ENCODE data around the gene CSNK2A3. TPM values are rescaled to one million over a fixed set of nuclear protein-coding genes. Genes with fewer than 3 reads are reported as not detected.
A peak's percentile ranks its signal among the peaks of the same experiment; 100 is the strongest.

The CSNK2A3 gene
- total and polyA plus RNA-seq, 5 donors = 0.43 to 2.3 (median 1.7) TPM

GRCh38 chr11:11391169-11391568 is 38.1 kb upstream of the CSNK2A3 start:
- ATAC-seq (no peak), DNase-seq (no peak)
- intact Hi-C loops (cut with DNase I) = no loop called here
- H3K4me3 ChIP-seq (ENCODE audit: low read length) = no peak overlapping the region
- no peak overlapping the region for H3K27ac ChIP-seq (ENCODE audit: low read length)
- no peaks in the 10 kb centered on the region for H3K27me3 ChIP-seq (ENCODE audit: control insufficient read depth, insufficient read depth)
- no peaks in the 10 kb centered on the region for H3K9me3 ChIP-seq (ENCODE audit: control insufficient read depth, low read length)
- H3K4me1 ChIP-seq (ENCODE audit: control insufficient read depth, insufficient read depth, low read length) = peaks cover 2% of the 10 kb centered on the region

- peaks cover 2% of the 10 kb centered on the region for H3K4me1 ChIP-seq (ENCODE audit: control insufficient read depth, insufficient read depth, low read length)
- intact Hi-C loops (cut with DNase I) = no loop called here
- no peak overlapping the region for H3K4me3 ChIP-seq (ENCODE audit: low read length)
- no peak for ATAC-seq
- WGBS = 97% methylated on average over 5 of the region's 5 CpGs
- no peak for DNase-seq
- no peak overlapping the region for H3K27ac ChIP-seq (ENCODE audit: low read length)
- no peaks in the 10 kb centered on the region for H3K9me3 ChIP-seq (ENCODE audit: control insufficient read depth, low read length)
- no peaks in the 10 kb centered on the region for H3K27me3 ChIP-seq (ENCODE audit: control insufficient read depth, insufficient read depth)
Measured at GRCh38 chr11:11390068-11390771, 37.2 kb upstream of the CSNK2A3 start.

- Histone ChIP-seq H3K27me3 (ENCODE audit: control insufficient read depth, insufficient read depth) (no peaks in the 10 kb centered on the region), H3K4me3 (ENCODE audit: low read length) (no peak overlapping the region), H3K27ac (ENCODE audit: low read length) (no peak overlapping the region), H3K9me3 (ENCODE audit: control insufficient read depth, low read length) (no peaks in the 10 kb centered on the region), H3K4me1 (ENCODE audit: control insufficient read depth, insufficient read depth, low read length) (peaks cover 2% of the 10 kb centered on the region)
- ATAC-seq (peak in 1 of 2 donors; percentile 14), DNase-seq (no peak)
- WGBS = 64% methylated on average over 4 of the region's 4 CpGs
- intact Hi-C loops (cut with DNase I) = no loop called here
Measured at GRCh38 chr11:11389238-11389637, 36.2 kb upstream of the CSNK2A3 start.

GRCh38 chr11:11387622-11388305 is 34.7 kb upstream of the CSNK2A3 start:
- H3K9me3 ChIP-seq (ENCODE audit: control insufficient read depth, low read length) = no peaks in the 10 kb centered on the region
- ATAC-seq = no peak
- intact Hi-C loops (cut with DNase I) = no loop called here
- no peaks in the 10 kb centered on the region for H3K27me3 ChIP-seq (ENCODE audit: control insufficient read depth, insufficient read depth)
- no peak overlapping the region for H3K4me3 ChIP-seq (ENCODE audit: low read length)
- H3K27ac ChIP-seq (ENCODE audit: low read length) = no peak overlapping the region
- WGBS = 89% methylated on average over 10 of the region's 10 CpGs
- peaks cover 2% of the 10 kb centered on the region for H3K4me1 ChIP-seq (ENCODE audit: control insufficient read depth, insufficient read depth, low read length)
- no peak for DNase-seq

GRCh38 chr11:11387207-11387606 is 34.2 kb upstream of the CSNK2A3 start:
- Histone ChIP-seq H3K27ac (ENCODE audit: low read length) (no peak overlapping the region), H3K9me3 (ENCODE audit: control insufficient read depth, low read length) (no peaks in the 10 kb centered on the region), H3K27me3 (ENCODE audit: control insufficient read depth, insufficient read depth) (no peaks in the 10 kb centered on the region), H3K4me1 (ENCODE audit: control insufficient read depth, insufficient read depth, low read length) (peaks cover 2% of the 10 kb centered on the region), H3K4me3 (ENCODE audit: low read length) (no peak overlapping the region)
- intact Hi-C loops (cut with DNase I) = no loop called here
- no peak for ATAC-seq
- WGBS = 65% methylated on average over 4 of the region's 4 CpGs
- DNase-seq = no peak

DNA sequence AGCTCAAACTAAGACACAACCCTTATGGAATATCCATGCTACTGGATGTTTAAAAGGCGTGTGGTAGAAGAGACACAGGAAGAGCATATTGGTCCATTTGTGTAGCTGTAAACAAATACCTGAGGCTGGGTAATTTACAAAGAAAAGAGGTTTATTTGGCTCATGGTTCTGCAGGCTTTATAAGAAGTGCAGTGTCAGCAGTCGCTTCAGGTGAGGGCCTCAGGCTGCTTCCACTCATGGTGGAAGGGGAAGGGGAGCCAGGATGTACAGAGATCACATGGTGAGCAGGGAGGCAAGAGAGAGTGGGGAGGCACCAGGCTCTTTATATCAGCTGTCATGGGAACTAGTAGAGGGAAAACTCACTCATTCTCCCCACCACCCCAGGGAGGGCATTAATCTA is 31.8 kb upstream of the CSNK2A3 start:
- intact Hi-C loops (cut with DNase I) = no loop called here
- 95% methylated on average over 2 of the region's 2 CpGs for WGBS

GRCh38 chr11:11383995-11384394 is 30.9 kb upstream of the CSNK2A3 start:
- Histone ChIP-seq H3K9me3 (ENCODE audit: control insufficient read depth, low read length) (no peaks in the 10 kb centered on the region), H3K27ac (ENCODE audit: low read length) (no peak overlapping the region), H3K4me3 (ENCODE audit: low read length) (no peak overlapping the region), H3K27me3 (ENCODE audit: control insufficient read depth, insufficient read depth) (no peaks in the 10 kb centered on the region), H3K4me1 (ENCODE audit: control insufficient read depth, insufficient read depth, low read length) (no peaks in the 10 kb centered on the region)
- intact Hi-C loops (cut with DNase I) = no loop called here
- DNase-seq (no peak), ATAC-seq (no peak)
- WGBS = 98% methylated on average over 2 of the region's 2 CpGs

More for the DNA sequence above, 31.8 kb upstream of the CSNK2A3 start:
- ATAC-seq (no peak), DNase-seq (no peak)
- Histone ChIP-seq H3K9me3 (ENCODE audit: control insufficient read depth, low read length) (no peaks in the 10 kb centered on the region), H3K4me3 (ENCODE audit: low read length) (no peak overlapping the region), H3K4me1 (ENCODE audit: control insufficient read depth, insufficient read depth, low read length) (no peaks in the 10 kb centered on the region), H3K27me3 (ENCODE audit: control insufficient read depth, insufficient read depth) (no peaks in the 10 kb centered on the region), H3K27ac (ENCODE audit: low read length) (no peak overlapping the region)

DNA sequence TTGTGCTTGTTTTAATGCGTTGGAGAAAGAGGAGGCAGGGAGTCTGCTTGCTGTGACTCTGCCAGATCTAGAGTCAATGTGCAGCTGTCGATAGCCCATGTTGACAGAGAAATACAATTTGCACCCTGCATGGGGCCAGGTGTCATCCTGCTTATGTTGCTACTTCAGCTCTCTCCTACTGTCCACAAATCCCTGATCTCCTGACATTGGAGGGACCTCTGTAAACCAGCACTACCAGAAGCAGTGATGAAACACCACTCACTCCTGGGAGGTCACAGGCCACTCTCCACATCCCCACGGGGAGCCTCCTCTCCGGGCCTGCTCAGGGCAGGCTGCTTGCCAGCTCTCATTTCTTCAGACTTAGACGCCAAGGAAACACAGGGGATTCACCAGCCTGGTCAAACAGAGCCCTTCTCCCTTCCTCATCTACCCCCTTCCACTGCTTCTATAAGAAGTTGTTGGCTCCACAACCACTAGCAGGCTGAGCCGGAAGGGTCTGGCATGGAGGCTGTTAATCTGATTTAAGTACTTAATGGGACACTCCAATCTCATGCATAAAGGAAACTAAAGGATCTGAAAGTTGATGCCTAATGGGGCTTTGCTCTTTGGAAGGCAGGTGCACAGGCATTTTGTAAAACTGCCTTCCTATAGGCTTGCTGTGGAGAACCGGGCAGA is 29.9 kb upstream of the CSNK2A3 start:
- Histone ChIP-seq H3K4me3 (ENCODE audit: low read length) (no peak overlapping the region), H3K9me3 (ENCODE audit: control insufficient read depth, low read length) (no peaks in the 10 kb centered on the region), H3K27me3 (ENCODE audit: control insufficient read depth, insufficient read depth) (no peaks in the 10 kb centered on the region), H3K27ac (ENCODE audit: low read length) (no peak overlapping the region), H3K4me1 (ENCODE audit: control insufficient read depth, insufficient read depth, low read length) (no peaks in the 10 kb centered on the region)
- WGBS = 65% methylated on average over 7 of the region's 7 CpGs
- ATAC-seq (no peak), DNase-seq (no peak)
- intact Hi-C loops (cut with DNase I) = no loop called here

DNA sequence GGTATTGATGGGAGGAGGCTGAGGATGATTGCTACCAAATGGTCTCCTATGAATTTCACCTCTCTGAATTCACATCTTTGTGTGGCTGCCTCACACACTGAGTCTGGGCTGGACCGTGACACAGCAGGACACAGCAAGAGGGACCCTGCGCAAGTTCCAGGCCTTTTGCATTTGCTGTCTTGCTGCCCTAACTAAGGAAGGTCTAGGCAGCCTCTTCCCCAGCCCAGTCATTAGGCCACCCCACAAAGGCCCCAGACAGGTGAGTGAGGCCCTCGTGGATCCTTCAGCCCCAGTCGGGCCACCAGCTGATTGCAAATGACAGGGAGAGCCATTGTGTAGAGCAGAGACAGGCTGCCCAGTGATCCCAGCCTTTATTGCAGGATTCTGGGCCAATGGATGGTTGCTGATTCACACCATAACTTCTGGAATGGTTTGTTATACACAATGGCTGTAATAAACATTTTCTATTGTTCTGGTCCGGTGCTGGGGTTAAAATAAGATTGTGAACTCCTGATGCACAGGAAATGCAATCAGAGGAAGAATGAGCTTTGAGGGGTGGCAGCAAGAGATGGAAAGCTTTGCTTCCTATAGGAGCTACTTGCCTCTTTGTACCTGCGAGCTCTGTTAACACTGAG is 28.5 kb upstream of the CSNK2A3 start:
- 81% methylated on average over 6 of the region's 6 CpGs for WGBS
- intact Hi-C loops (cut with DNase I) = no loop called here
- no peak for ATAC-seq

DNA sequence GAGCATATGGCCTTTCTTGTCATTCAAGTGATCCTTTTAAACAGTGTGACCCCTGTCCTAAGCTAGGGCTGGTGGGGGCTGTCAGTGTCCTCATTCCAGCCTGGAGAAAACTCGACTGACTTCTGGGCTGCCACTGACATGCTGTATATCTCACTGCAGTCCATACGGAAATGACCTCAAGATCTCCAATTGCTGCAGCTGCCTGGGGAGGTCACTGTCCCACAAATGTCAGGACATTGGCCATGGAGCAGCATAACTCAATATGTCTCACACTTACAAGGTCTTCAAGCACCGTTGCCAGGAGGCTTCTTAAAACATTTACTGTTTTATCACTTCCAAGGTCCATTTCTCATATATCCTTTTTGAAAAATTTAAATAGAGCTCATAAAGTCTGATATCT is 27.8 kb upstream of the CSNK2A3 start:
- H3K4me1 ChIP-seq (ENCODE audit: control insufficient read depth, insufficient read depth, low read length) = no peaks in the 10 kb centered on the region
- no peak overlapping the region for H3K27ac ChIP-seq (ENCODE audit: low read length)
- no peaks in the 10 kb centered on the region for H3K27me3 ChIP-seq (ENCODE audit: control insufficient read depth, insufficient read depth)
- no peak overlapping the region for H3K4me3 ChIP-seq (ENCODE audit: low read length)
- WGBS = 68% methylated on average over 3 of the region's 3 CpGs
- no peak for ATAC-seq
- intact Hi-C loops (cut with DNase I) = no loop called here
- no peak for DNase-seq
- H3K9me3 ChIP-seq (ENCODE audit: control insufficient read depth, low read length) = no peaks in the 10 kb centered on the region

More for the DNA sequence above, 28.5 kb upstream of the CSNK2A3 start:
- no peaks in the 10 kb centered on the region for H3K4me1 ChIP-seq (ENCODE audit: control insufficient read depth, insufficient read depth, low read length)
- no peak overlapping the region for H3K4me3 ChIP-seq (ENCODE audit: low read length)
- no peaks in the 10 kb centered on the region for H3K9me3 ChIP-seq (ENCODE audit: control insufficient read depth, low read length)
- H3K27ac ChIP-seq (ENCODE audit: low read length) = no peak overlapping the region
- H3K27me3 ChIP-seq (ENCODE audit: control insufficient read depth, insufficient read depth) = no peaks in the 10 kb centered on the region
- DNase-seq = no peak

DNA sequence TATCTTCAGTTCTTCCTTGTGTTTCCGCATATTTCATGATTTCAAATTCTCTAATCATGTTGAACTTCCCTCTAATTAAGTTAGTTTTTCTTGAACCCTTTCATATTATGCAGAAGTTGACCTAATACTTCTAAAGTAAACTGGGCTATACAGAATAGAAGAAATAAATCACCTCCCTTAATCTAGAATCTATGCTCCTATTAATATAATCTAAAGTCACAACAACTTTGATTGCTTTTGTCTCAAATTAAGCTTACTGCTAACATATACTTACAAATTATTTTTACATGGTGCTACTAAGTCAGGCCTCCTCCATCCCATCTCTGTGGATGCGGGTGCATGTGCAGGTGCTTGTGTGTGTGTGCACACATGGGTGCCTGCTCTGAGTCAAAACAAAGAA is 27.3 kb upstream of the CSNK2A3 start:
- ATAC-seq (no peak), DNase-seq (no peak)
- intact Hi-C loops (cut with DNase I) = no loop called here
- Histone ChIP-seq H3K27me3 (ENCODE audit: control insufficient read depth, insufficient read depth) (no peaks in the 10 kb centered on the region), H3K4me3 (ENCODE audit: low read length) (no peak overlapping the region), H3K9me3 (ENCODE audit: control insufficient read depth, low read length) (no peaks in the 10 kb centered on the region), H3K4me1 (ENCODE audit: control insufficient read depth, insufficient read depth, low read length) (no peaks in the 10 kb centered on the region), H3K27ac (ENCODE audit: low read length) (no peak overlapping the region)
- 96% methylated on average over 2 of the region's 2 CpGs for WGBS
